Fibroblast of pulmonary artery (primary cell): ENCODE results near the gene RASSF5.
A peak's percentile ranks its signal among the peaks of the same experiment; 100 is the strongest.

Experiments
- DNase-seq: peaks from one replicate; pipeline ENCODE4 v3.0.0-alpha.2; 2010; ENCODE audit warnings: low read depth
- H3K4me3 ChIP-seq: replicated peaks from 2 replicates; pipeline ENCODE4 v1.5.1; 2011; ENCODE audit warnings: low read depth, mild to moderate bottlenecking, control low read depth, low read length, moderate library complexity
- TF ChIP-seq, protein P1 (sequence below): IDR thresholded peaks from 2 replicates; pipeline ENCODE4 v1.5.1; 2011; ENCODE audit warnings: mild to moderate bottlenecking, control low read depth, low read length, inconsistent platforms; ENCODE audit errors: missing control alignments

RASSF5 gene

DNA sequence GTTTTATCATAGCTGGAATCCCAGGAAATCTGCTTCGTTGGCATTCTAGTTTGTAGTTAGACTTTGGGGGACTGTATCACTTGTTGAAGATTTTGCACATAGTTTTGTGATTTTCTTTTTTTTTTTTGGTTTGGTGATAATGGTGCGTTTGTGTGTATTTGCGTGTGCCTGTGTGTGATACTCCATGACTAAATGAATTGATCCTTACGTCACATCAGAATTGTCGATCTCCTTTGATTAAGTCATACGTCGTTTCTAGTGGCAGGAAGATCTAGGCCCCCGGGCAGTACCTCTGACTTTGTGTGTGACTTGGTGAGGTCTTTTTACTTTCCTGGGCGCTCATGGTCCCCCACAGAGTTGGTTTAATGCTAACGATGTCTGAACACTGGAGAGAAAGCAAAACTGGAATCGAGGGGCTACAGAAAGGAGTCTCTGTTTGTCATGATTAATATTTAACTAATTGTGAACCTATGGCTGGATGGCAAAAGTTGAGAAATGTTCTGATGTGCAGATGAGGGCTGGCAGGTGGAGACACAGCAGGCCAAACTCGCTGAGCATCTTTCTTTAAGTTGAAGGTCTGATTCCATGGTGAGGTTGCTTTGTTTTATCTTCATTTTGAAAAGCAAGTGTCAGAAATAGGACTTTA lies 2.4 kb downstream of the RASSF5 start:
- TF ChIP-seq, protein P1, sequence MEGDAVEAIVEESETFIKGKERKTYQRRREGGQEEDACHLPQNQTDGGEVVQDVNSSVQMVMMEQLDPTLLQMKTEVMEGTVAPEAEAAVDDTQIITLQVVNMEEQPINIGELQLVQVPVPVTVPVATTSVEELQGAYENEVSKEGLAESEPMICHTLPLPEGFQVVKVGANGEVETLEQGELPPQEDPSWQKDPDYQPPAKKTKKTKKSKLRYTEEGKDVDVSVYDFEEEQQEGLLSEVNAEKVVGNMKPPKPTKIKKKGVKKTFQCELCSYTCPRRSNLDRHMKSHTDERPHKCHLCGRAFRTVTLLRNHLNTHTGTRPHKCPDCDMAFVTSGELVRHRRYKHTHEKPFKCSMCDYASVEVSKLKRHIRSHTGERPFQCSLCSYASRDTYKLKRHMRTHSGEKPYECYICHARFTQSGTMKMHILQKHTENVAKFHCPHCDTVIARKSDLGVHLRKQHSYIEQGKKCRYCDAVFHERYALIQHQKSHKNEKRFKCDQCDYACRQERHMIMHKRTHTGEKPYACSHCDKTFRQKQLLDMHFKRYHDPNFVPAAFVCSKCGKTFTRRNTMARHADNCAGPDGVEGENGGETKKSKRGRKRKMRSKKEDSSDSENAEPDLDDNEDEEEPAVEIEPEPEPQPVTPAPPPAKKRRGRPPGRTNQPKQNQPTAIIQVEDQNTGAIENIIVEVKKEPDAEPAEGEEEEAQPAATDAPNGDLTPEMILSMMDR: no peak
- no peak overlapping the region for H3K4me3 ChIP-seq
- no peak for DNase-seq

DNA sequence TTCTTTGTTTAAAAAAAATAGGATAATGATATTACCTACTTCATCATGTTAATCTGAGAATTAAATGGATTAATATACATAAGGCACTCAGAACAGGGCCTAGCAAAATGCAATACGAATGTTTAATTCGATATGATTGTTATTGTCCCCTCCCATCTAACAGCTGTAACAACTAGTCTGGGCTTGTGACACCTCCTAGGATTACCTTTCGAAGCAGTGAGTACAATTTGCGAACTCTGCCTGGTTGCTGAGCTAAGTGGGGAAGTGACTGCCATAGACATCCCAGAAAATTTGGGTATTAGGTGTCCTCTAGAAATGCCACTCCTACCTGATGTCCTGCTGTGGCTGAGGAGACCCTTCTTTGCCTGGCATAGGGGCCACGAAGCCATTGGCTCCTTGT lies 3.0 kb downstream of the RASSF5 start:
- no peak overlapping the region for H3K4me3 ChIP-seq
- TF ChIP-seq, protein P1: no peak
- no peak for DNase-seq

DNA sequence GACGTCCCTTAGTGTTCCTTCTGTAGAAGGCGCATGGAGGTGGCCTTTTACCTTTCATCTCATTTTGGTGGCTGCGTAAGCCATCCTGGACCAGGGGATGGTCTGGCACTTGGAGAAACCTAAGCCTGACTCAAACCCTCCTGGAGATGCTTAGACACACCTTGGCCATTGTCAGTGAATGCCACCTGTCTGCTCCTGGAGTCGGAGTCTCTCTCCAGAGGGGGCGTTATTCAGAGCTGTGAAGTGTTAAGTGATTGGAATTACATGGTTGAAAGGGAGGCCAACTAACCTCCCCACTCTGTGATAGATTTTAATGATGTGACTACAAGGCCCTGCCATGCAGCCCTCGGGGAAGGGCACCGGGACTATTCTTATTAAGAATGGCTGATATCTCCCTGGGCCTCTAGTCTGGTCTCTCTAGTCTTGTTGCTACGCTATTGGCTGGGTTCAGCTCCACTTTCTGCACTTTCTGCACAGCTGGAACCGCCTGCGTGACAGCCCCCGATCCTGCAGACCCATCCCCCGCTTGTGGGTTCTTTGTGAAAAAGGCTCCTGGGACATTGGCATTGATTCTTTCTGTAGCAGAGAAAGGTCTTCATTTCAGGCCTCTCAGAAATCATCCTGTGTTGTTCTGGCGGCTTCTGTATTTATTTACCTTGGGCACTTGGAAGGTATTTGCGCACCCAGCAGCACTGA lies 4.2 kb downstream of the RASSF5 start:
- no peak for DNase-seq
- H3K4me3 ChIP-seq: no peak overlapping the region
- TF ChIP-seq, protein P1: no peak

DNA sequence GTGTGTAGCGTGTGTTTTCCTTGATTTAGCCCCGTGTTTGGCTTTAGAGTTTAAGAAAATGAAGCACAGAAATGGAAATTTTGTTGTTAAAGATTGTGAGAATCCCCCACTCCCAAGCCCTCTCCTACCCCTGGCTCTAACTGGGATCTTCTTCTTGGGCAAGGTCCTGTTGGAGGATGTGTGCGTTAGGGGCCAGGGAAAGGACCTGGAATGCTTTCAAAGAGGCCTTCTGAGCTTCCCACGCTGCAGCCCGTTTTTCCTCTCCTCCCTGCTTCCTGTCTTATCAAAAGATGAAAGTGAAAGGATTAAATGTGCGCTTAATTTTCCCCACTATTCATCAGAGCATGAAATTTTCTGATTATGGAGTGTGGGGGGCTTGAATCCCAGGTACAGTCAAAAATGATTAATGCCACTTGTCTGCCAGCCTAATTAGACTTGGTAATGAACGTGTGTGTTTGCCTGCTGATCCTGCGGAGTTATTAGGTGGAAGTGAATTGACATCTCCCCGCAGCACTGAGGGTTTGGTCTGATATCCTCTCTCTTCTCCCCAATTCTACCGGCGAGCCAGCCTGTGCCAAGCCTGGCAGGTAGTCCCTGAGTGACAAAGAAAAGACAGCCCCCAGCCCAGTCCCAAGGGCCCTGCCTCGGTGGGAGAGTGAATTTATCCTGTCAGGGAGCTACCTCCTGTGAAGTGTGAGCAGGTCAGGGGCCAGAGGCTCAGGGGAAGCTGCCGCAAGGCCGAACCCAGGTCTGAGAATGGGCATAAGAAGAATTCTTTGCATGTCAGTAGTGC lies 4.9 kb downstream of the RASSF5 start:
- no peak overlapping the region for H3K4me3 ChIP-seq
- TF ChIP-seq, protein P1: no peak
- DNase-seq: peak; percentile 23

DNA sequence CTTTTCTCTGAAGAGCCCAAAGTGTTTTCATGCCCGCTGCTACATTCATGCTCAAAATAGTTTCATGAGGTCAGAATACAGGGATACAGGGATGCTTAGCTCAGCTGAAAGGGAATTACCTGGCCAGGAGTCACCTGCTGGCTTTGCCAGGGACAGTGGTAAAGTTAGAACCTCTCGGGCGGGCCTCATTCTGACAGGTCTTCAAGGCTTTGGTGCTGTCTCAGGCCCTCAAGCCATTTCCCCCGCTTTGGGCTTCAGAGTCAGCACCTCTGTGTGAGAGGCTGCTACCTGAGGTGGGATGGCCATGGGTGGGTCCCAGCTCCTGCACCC lies 5.5 kb downstream of the RASSF5 start:
- no peak overlapping the region for H3K4me3 ChIP-seq
- no peak for DNase-seq
- TF ChIP-seq, protein P1: no peak

DNA sequence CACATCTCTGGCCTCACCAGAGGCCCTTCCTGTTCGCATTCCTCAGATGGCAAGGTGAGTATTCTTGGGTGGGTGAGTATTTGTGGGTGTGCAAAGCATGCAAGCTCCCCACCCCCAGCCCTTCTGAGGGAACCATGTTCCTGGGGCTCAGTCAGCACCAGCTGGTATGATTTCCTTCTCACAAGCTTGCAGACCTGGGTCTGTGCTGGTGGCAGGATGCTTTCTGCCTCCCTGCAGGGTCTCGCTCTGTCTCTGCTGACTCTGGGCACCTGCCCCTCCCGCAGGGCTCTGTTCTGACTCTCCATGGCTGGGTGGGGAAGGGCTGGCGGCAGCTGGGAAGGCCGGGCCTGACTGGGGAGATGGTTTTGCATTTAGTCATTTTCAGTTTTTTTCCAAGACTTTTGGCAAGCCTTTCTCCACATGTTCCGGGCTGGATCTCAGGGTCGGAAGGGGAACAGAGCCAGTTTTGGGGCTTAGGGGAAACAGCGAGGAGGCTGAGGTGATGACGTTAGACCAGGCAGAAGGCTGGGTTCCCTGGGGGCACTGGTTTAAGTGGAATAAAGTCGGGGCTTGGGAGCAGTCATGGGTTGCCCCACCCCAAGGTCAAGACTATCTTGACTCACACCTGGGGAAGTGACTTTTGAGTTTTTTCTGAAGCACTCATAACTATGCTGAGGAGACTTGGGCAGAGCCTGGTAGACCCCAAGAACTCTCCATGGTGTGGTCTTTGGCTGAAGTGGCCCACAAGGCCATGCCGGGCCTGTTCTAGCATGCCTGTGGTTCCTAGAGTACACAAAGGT lies 6.2 kb downstream of the RASSF5 start:
- TF ChIP-seq, protein P1: no peak
- DNase-seq: peak; percentile 88
- H3K4me3 ChIP-seq: no peak overlapping the region
